H4 (cell line): Measurements from ENCODE around the gene TREML1. TPM values are rescaled to one million over a fixed set of nuclear protein-coding genes. Genes with fewer than 3 reads are reported as not detected.
"Not testable (repeated sequence)": the region's sequence is repeated elsewhere in the genome, so short reads cannot be mapped to it uniquely, and the experiment has no call there.

Experiments used
- DNase-seq: peaks from one replicate; pipeline ENCODE4 v3.0.0-alpha.2; 2015; ENCODE audit warnings: low spot score
- total RNA-seq: library from RNA; depleted of rRNA; stranded (reverse); fragments of >200 nt; shearing (Covaris generic); gene quantifications from 2 replicates; pipeline ENCODE4 v1.2.3, GENCODE V29; 2014; rRNA removed

TREML1 gene
- total RNA-seq, 1 experiment from 2014 or later = not detected

GRCh38 chr6:41150671-41151070 lies 3.5 kb downstream of the TREML1 start:
- no peak for DNase-seq

- no peak for DNase-seq
Observed at GRCh38 chr6:41147917-41148316, 6.2 kb downstream of the TREML1 start.

DNA sequence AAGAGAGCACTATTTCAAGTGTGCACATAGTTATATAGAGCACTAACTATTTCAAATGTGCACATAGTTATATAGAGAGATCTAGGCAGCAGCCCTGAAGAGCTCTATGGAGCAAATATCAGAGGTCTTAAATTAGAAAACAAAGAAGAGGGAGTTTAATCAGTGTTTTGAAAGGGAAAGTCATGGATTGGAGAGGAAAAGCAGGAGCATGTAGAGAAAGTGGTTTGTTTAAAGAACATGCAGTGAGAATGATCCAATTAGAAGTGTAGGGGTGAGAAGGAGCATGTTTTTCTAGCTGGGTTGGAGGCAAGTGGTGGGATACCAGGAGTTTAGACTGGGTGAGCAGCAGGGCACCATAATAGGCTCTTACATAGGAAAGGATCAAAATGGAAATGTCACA lies 17.2 kb downstream of the TREML1 start:
- DNase-seq = no peak

- DNase-seq = no peak
Observed at GRCh38 chr6:41135062-41135832, 18.9 kb downstream of the TREML1 start.

DNA sequence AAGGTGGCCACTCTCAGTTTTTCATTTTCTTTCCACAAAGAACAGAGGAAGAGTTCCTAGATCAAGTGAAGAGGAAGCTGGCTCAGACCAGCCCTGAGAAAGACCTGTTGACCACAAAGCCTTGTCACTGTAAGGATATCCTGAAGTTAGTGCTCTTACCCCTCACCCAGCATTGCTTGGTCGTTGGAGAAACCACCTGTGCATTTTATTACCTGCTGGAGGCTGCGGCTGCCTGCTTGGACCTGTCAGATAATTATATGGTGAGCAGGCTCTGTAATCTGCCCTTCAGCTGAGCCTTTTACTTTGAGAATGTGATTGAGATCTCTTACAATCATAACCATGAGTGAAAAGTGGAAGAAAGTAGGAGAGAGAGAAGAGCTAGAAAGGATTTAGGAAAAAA lies 21.9 kb downstream of the TREML1 start:
- DNase-seq = no peak

DNA sequence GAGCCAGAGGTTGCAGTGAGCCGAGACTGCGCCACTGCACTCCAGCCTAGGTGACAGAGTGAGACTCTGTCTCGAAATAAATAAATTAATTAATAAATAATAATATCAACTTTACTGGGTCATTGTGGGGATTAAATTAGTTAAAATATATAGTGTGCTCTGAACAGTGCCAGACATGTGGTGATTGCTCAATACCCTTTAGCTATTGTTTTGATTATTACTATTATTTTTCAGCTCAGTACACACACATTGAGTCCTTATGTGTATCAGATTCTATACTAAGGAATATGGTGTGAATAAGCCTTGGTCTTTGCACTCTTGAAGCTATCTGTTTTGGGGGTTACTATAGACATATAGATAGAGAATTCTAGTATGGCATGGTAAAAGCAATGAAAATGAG lies 28.9 kb downstream of the TREML1 start:
- DNase-seq = no peak

GRCh38 chr6:41122918-41123317 lies 31.2 kb downstream of the TREML1 start:
- DNase-seq = no peak

- DNase-seq = no peak
Observed at GRCh38 chr6:41122373-41122772, 31.8 kb downstream of the TREML1 start.

DNA sequence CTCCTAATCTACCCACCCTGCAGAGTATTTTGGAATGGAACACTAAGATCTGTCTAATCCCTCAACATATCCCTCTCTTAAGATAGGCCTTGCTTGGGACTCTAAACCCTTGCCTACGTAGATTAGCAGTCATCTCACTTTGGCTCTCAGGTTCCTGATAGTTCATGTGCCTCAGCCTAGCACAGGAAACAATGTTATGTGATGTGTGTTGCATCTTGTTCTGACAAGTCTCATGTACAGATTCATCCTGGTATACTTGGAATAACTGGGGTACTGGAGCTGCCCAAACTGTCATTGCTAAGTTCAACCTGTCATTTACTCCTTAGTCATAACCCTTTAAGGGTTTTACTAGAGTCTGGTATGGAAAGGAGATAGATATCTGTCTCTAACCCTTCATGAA lies 34.1 kb downstream of the TREML1 start:
- no peak for DNase-seq

DNA sequence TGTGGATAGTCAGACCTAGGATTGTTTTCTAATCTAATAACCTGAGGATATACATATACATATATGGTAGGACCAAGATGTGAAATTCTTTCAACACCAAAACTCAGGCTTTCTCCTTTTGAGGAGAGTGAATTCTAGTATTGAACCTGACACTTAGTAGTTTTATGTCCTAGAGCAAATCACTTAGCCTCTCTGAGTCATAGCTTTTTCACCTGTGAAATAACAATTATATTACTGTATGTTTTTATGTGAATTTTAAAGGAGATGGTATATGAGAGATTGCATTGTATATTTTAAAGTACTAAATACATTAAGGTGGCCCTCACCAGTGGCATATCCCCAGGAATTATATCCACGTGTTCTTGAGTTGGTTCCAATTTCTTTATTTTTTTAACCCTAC lies 34.6 kb downstream of the TREML1 start:
- no peak for DNase-seq

DNA sequence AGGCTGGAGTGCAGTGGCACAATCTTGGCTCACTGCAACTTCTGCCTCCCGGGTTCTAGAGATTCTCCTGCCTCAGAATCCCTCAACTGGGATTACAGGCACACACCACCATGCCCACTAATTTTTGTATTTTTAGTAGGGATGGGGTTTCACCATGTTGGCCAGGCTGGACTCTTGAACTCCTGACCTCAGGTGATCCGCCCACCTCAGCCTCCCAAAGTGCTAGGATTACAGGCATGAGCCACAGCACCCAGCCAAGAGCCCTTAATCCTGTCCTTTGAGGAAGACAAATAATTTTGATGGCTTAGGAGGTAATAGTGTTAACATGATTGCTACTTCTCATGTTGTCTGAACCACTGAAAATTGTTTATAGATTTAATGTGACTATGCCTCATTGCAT lies 39.1 kb downstream of the TREML1 start:
- DNase-seq = not testable (repeated sequence)

GRCh38 chr6:41111017-41111416 lies 43.1 kb downstream of the TREML1 start:
- no peak for DNase-seq

DNA sequence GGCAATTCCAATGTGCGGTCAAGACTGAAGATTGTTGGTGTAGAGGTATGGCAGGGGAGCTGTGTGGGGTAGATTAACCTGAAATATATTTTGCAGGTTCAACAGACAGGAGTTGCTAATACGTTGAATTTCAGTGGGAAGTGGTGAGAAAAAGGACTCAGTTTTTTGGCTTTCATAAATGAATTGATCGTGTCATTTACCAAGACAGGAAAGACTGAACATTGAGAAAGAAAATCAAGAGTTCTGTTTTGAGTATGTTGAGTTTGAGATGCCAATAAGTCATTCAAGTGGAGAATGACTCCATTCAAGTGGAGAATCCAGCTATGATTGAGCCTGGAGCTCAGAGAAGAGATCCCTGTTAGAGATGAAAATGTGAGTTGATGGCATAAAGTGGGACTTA lies 50.3 kb downstream of the TREML1 start:
- DNase-seq = no peak

DNA sequence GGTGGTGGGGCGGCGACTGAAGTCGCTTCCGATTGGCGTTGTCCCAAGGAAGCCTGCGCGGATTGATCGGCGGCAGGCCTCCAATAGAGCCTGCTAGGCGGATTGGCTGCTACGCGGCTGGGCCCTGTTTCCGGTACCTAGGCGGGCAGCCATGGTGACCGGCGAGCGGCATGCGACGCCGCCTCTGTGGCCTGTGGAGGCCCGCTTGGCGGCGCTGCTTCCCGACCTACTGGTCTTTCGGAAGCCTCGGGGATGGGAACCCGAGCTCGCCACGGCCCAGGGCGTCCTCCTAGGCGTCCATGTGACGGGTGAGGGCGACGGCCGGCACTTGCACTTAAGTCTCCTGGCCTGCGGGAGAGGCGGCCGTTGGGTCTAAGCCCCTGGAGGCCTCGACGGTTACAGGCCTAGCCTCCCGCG lies 53.3 kb downstream of the TREML1 start:
- DNase-seq = no peak

Other genes starting within 250 kb of the TREML1 start
- 0.25 and 0.27 TPM in 2 replicates for gene UNC5CL, start 115.1 kb downstream of the TREML1 start, total RNA-seq
- not detected in 2 replicates for gene TSPO2, start 111.9 kb downstream of the TREML1 start, total RNA-seq
- not detected in 2 replicates for gene APOBEC2, start 101.1 kb downstream of the TREML1 start, total RNA-seq
- gene OARD1, start 82.0 kb downstream of the TREML1 start, total RNA-seq = 18.9 and 24.6 TPM in 2 replicates
- gene NFYA, start 81.4 kb downstream of the TREML1 start, total RNA-seq = 14.0 and 21.6 TPM in 2 replicates
- 0.27 TPM in 1 of 2 replicates, not detected in the other for gene TREM2, start 8.8 kb upstream of the TREML1 start, total RNA-seq
- gene TREML2, start 46.8 kb upstream of the TREML1 start, total RNA-seq = 0.10 TPM in 1 of 2 replicates, not detected in the other
- gene TREML4, start 74.0 kb upstream of the TREML1 start, total RNA-seq = 0.46 and 0.58 TPM in 2 replicates
- 0.52 TPM in 1 of 2 replicates, not detected in the other for gene TREM1, start 132.3 kb upstream of the TREML1 start, total RNA-seq
- not detected in 2 replicates for gene NCR2, start 181.3 kb upstream of the TREML1 start, total RNA-seq